Measurements from ENCODE around the gene SPEG.

The SPEG gene

GRCh38 chr2:219464286-219465032 is 29.8 kb downstream of the SPEG start:
- DNase-seq: no peak

GRCh38 chr2:219465659-219466561 is 31.3 kb downstream of the SPEG start:
- DNase-seq: no peak

- DNase-seq: no peak
These were observed 32.4 kb downstream of the SPEG start for GRCh38 chr2:219466816-219467735.

GRCh38 chr2:219467736-219468075 is 33.1 kb downstream of the SPEG start:
- no peak for DNase-seq

- DNase-seq: no peak
These were observed 34.0 kb downstream of the SPEG start for GRCh38 chr2:219468410-219469185.

GRCh38 chr2:219469186-219469724 is 34.6 kb downstream of the SPEG start:
- no peak for DNase-seq

- no peak for DNase-seq
These were observed 35.8 kb downstream of the SPEG start for GRCh38 chr2:219470429-219470828.

GRCh38 chr2:219471476-219472371 is 37.1 kb downstream of the SPEG start:
- DNase-seq: no peak

- no peak for DNase-seq
These were observed 38.1 kb downstream of the SPEG start for GRCh38 chr2:219472629-219473187.

GRCh38 chr2:219473511-219473910 is 38.9 kb downstream of the SPEG start:
- DNase-seq: no peak

- DNase-seq: no peak
These were observed 39.8 kb downstream of the SPEG start for GRCh38 chr2:219474285-219475060.

GRCh38 chr2:219475278-219475677 is 40.6 kb downstream of the SPEG start:
- DNase-seq: no peak

GRCh38 chr2:219475697-219476651 is 41.3 kb downstream of the SPEG start:
- DNase-seq: peak; percentile 81 to 82

- no peak for DNase-seq
These were observed 42.1 kb downstream of the SPEG start for GRCh38 chr2:219476652-219477151.

GRCh38 chr2:219477179-219477578 is 42.5 kb downstream of the SPEG start:
- no peak for DNase-seq

- no peak for DNase-seq
These were observed 43.2 kb downstream of the SPEG start for GRCh38 chr2:219477815-219478214.

GRCh38 chr2:219478916-219479315 is 44.3 kb downstream of the SPEG start:
- no peak for DNase-seq

- no peak for DNase-seq
These were observed 45.4 kb downstream of the SPEG start for GRCh38 chr2:219480004-219480403.
